Astrocyte (in vitro differentiated cells and primary cell): ENCODE measurements around the gene ABHD17C.

Experiments
- CTCF ChIP-seq: IDR thresholded peaks from 2 replicates; pipeline ENCODE4 v1.5.1; 2011; ENCODE audit warnings: low read depth, mild to moderate bottlenecking, inconsistent platforms, low read length, moderate library complexity; ENCODE audit not compliant: insufficient read depth
- EZH2 ChIP-seq: IDR thresholded peaks from 2 replicates; pipeline ENCODE4 v1.6.1; 2012; ENCODE audit warnings: mild to moderate bottlenecking, low read length, inconsistent platforms; ENCODE audit not compliant: insufficient read depth

DNA sequence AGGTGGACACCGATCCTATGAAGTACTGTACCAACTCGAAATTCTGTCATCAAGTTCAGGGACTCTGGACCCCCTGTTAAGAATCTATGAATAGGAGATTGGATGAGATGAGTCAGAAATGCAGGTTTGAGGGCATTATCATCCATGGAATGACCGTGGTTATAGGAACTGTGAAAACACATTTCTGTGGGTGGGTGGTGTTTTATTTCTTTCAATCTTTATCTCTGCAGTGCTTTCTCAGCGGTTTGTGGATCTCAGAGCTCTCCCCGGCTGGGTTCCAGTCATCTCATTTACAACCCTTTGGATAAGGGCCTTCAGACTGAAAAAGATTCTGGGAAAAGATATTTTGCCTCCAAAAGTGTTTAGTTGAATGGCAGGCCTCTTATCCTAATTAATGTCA is 5.4 kb upstream of the ABHD17C start:
- TF ChIP-seq CTCF (no peak), EZH2 (no peak)
